ENCODE measurements around the gene CNOT1. TPM values are rescaled to one million over a fixed set of nuclear protein-coding genes. Genes with fewer than 3 reads are reported as not detected.
A peak's percentile ranks its signal among the peaks of the same experiment; 100 is the strongest.

CNOT1 gene
- total RNA-seq, 2 donors from 2014 or later: 54.3 to 63.2 TPM

- TF ChIP-seq CTCF (IDR thresholded peaks at IDR 0.05): no peak
- Histone ChIP-seq H3K27me3 (no peaks in the 10 kb centered on the region), H3K36me3 (peaks cover 86% of the 10 kb centered on the region), H3K9me3 (no peaks in the 10 kb centered on the region), H3K4me1 (peaks cover 0 to 3% of the 10 kb centered on the region in 2 donors), H3K4me3 (no peak overlapping the region), H3K27ac (no peak overlapping the region)
- DNase-seq (ENCODE audit: low spot score): no peak
Observed at GRCh38 chr16:58537124-58537906, 92.3 kb downstream of the CNOT1 start.

DNA sequence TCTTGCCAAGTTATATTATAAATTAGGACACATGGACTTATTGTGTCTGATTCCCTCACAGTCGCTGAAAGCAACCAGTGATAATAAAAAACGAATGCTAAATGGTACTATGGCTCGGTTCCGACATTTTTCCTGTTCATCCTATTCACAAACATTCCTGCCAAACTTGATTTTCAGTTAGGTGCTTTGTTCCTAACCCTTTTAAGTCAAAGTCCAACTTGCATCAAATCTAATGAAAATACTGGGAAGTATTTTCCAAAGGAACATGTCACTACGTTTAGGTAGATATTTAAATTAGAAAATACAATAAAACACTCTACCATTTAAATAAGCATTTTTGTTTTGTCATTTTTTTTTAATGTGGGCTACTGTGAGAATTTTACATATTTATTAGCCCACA lies 93.3 kb downstream of the CNOT1 start:
- no peaks in the 10 kb centered on the region for H3K27me3 ChIP-seq
- H3K36me3 ChIP-seq: peaks cover 86% of the 10 kb centered on the region
- DNase-seq (ENCODE audit: low spot score): no peak
- no peak overlapping the region for H3K4me3 ChIP-seq
- H3K9me3 ChIP-seq: no peaks in the 10 kb centered on the region
- H3K27ac ChIP-seq: no peak overlapping the region
- no peak for TF ChIP-seq CTCF (IDR thresholded peaks at IDR 0.05)
- peaks cover 0 to 3% of the 10 kb centered on the region in 2 donors for H3K4me1 ChIP-seq

- Histone ChIP-seq H3K4me3 (no peak overlapping the region), H3K4me1 (peaks cover 0 to 3% of the 10 kb centered on the region in 2 donors), H3K27me3 (no peaks in the 10 kb centered on the region), H3K9me3 (no peaks in the 10 kb centered on the region), H3K36me3 (peaks cover 86% of the 10 kb centered on the region), H3K27ac (peak overlapping the region; percentile 1 to 45)
- no peak for TF ChIP-seq CTCF (IDR thresholded peaks at IDR 0.05)
- DNase-seq (ENCODE audit: low spot score): no peak
Observed at GRCh38 chr16:58535100-58535499, 94.5 kb downstream of the CNOT1 start.

- no peak for DNase-seq (ENCODE audit: low spot score)
- H3K27me3 ChIP-seq: no peaks in the 10 kb centered on the region
- H3K4me1 ChIP-seq: peaks cover 0 to 3% of the 10 kb centered on the region in 2 donors
- H3K9me3 ChIP-seq: no peaks in the 10 kb centered on the region
- no peak for TF ChIP-seq CTCF (IDR thresholded peaks at IDR 0.05)
- peak overlapping the region; percentile 1 to 45 for H3K27ac ChIP-seq
- peaks cover 86% of the 10 kb centered on the region for H3K36me3 ChIP-seq
- no peak overlapping the region for H3K4me3 ChIP-seq
Observed at GRCh38 chr16:58533751-58534470, 95.7 kb downstream of the CNOT1 start.

DNA sequence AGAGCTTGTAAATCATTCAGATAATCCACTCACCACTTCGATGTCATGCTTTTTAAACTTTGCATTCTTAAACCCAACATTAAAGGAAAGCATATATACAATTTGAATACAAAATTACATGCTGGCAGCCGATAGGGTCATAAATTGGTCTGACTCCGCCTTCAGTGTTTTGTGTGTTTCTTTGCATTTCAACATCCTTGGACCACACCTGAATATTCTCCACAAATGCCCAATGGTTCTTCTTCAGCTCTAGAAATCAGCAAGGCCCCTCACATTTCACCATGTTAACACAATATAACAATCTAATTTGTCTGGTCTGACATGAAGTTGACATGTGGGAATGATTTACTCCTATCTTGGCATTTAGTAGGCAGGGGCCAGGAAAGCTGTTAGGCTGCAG lies 97.2 kb downstream of the CNOT1 start:
- Histone ChIP-seq H3K4me3 (no peak overlapping the region), H3K9me3 (no peaks in the 10 kb centered on the region), H3K4me1 (peaks cover 0 to 3% of the 10 kb centered on the region in 2 donors), H3K27ac (no peak overlapping the region), H3K27me3 (no peaks in the 10 kb centered on the region), H3K36me3 (peaks cover 85% of the 10 kb centered on the region)
- no peak for DNase-seq (ENCODE audit: low spot score)
- TF ChIP-seq CTCF (IDR thresholded peaks at IDR 0.05): no peak
